ENCODE measurements around the gene RPL37.
A peak's percentile ranks its signal among the peaks of the same experiment; 100 is the strongest.

RPL37 gene

GRCh38 chr5:40834849-40835787 is at the start of gene RPL37:
TSS of gene RPL37 (minus strand) at chr5:40835222. CDS start at chr5:40835185, 37 bp downstream.
- POLR2A ChIA-PET = interaction anchor here (0.6 to 1.5 kb wide), 10 partner anchors 9 to 1024 kb away, joined by 3 to 6 read pairs (median 3); partner anchors contain the start of genes PTGER4 and TTC33
- no peaks in the 10 kb centered on the region for H3K9me3 ChIP-seq (ENCODE audit: control insufficient read depth, insufficient read depth, low read depth, low read length)
- no peaks in the 10 kb centered on the region for H3K4me1 ChIP-seq (ENCODE audit: control insufficient read depth, insufficient read depth, low read length)
- CTCF ChIA-PET = interaction anchor here (0.6 to 0.7 kb wide), 2 partner anchors 36 to 673 kb away, joined by 3 to 5 read pairs; no protein-coding TSS in a partner anchor
- H3K27ac ChIP-seq (ENCODE audit: extremely low read depth, low read depth, low read length) = peak within 1 kb of the TSS; percentile 99
- H3K36me3 ChIP-seq (ENCODE audit: control insufficient read depth in 2 of 2, insufficient read depth in 1 of 2, low read length in 2 of 2) = peaks cover 38 to 47% of the 10 kb centered on the region in 2 experiments
- H3K4me3 ChIP-seq (ENCODE audit: low read depth, low read length) = peak within 1 kb of the TSS; percentile 70
- TF ChIP-seq ZSCAN18 (tag by site-specific recombination; IDR thresholded peaks at IDR 0.05) (peak; percentile 83), ZNF37A (tag by site-specific recombination; IDR thresholded peaks at IDR 0.05) (0 out of 2 replicates have a peak, but pooled peaks have one; percentile 2), REPIN1 (tag by site-specific recombination; IDR thresholded peaks at IDR 0.05; ENCODE audit: low read depth) (peak; percentile 97), ZNF354C (tag by site-specific recombination; IDR thresholded peaks at IDR 0.05; ENCODE audit: borderline replicate concordance, low read depth) (no peak), ZBTB21 (tag by site-specific recombination; IDR thresholded peaks at IDR 0.05) (peak; percentile 87), KLF16 (tag by site-specific recombination; IDR thresholded peaks at IDR 0.05) (peak; percentile 98), ZNF10 (tag by site-specific recombination; IDR thresholded peaks at IDR 0.05) (peak; percentile 75; the same call in 1 of the 2 replicates), ZNF777 (tag by site-specific recombination; IDR thresholded peaks at IDR 0.05; ENCODE audit: borderline replicate concordance) (no peak), ZNF26 (tag by site-specific recombination; IDR thresholded peaks at IDR 0.05) (no peak), ZNF561 (tag by site-specific recombination; IDR thresholded peaks at IDR 0.05; ENCODE audit: borderline replicate concordance) (peak; percentile 98), KLF1 (tag by site-specific recombination; IDR thresholded peaks at IDR 0.05) (peak; percentile 95), ZNF146 (tag by site-specific recombination; IDR thresholded peaks at IDR 0.05) (peak; percentile 79), ZNF792 (tag by site-specific recombination; IDR thresholded peaks at IDR 0.05) (0 out of 2 replicates have a peak, but pooled peaks have one; percentile 64), ZNF677 (tag by site-specific recombination; IDR thresholded peaks at IDR 0.05) (no peak), ZNF155 (tag by site-specific recombination; IDR thresholded peaks at IDR 0.05) (no peak), ZNF2 (tag by site-specific recombination; IDR thresholded peaks at IDR 0.05) (peak; percentile 98), ZSCAN16 (tag by site-specific recombination; IDR thresholded peaks at IDR 0.05) (peak; percentile 61; the same call in 1 of the 2 replicates), ZNF416 (tag by site-specific recombination; IDR thresholded peaks at IDR 0.05) (no peak), PBX3 (CRISPR knock-in tag; IDR thresholded peaks at IDR 0.05) (peak; percentile 90; the same call in 1 of the 2 replicates), ZNF544 (tag by site-specific recombination; IDR thresholded peaks at IDR 0.05) (no peak), ZNF248 (tag by site-specific recombination; IDR thresholded peaks at IDR 0.05) (no peak), ZNF670 (tag by site-specific recombination; IDR thresholded peaks at IDR 0.05; ENCODE audit: low read depth) (no peak), KLF9 (tag by site-specific recombination; IDR thresholded peaks at IDR 0.05; ENCODE audit: low read depth) (peak; percentile 83), ZXDB (tag by site-specific recombination; IDR thresholded peaks at IDR 0.05) (peak; percentile 99), ZNF423 (tag by site-specific recombination; IDR thresholded peaks at IDR 0.05) (peak; percentile 55; the same call in 1 of the 2 replicates), ZBTB48 (tag by site-specific recombination; IDR thresholded peaks at IDR 0.05) (peak; percentile 73), ZNF239 (tag by site-specific recombination; IDR thresholded peaks at IDR 0.05) (no peak; the same call in none of the 2 replicates), PATZ1 (tag by site-specific recombination; IDR thresholded peaks at IDR 0.05) (peak; percentile 87), ZFHX2 (tag by site-specific recombination; conservative IDR thresholded peaks at IDR 0.05) (peak; percentile 91), TRIM28 (IDR thresholded peaks at IDR 0.05; ENCODE audit: borderline replicate concordance, low read length) (peak; percentile 94; the same call in 1 of the 2 replicates), ZFP41 (tag by site-specific recombination; IDR thresholded peaks at IDR 0.05; ENCODE audit: borderline replicate concordance) (peak; percentile 96), ZNF169 (tag by site-specific recombination; IDR thresholded peaks at IDR 0.05) (no peak), ZNF394 (tag by site-specific recombination; IDR thresholded peaks at IDR 0.05; ENCODE audit: borderline replicate concordance) (peak; percentile 88)

All from HEK293 (cell line).